Stimulated activated CD8-positive, alpha-beta memory T cell treated with anti-CD3 and anti-CD28 coated beads, Interleukin-15, amount 100 ng/mL, for 1 hour (primary cell): Measurements from ENCODE around the gene TCEAL5.
"Not testable (repeated sequence)": the region's sequence is repeated elsewhere in the genome, so short reads cannot be mapped to it uniquely, and the experiment has no call there.

ENCODE experiments used
- DNase-seq: peaks from one replicate; pipeline ENCODE4 v3.0.0-alpha.2; 2020; ENCODE audit warnings: low read depth

The TCEAL5 gene

GRCh38 chrX:103276581-103277002 is at the start of gene TCEAL5:
Gene TCEAL5 (minus strand): TSS chrX:103276750. CDS start chrX:103274563, 2,187 bp downstream.
- no peak for DNase-seq

GRCh38 chrX:103311399-103311780 is 34.8 kb upstream of the TCEAL5 start:
- no peak for DNase-seq

- DNase-seq: peak; percentile 62
Observed at GRCh38 chrX:103310555-103311398, 34.2 kb upstream of the TCEAL5 start, which contains the start of gene BEX2. Gene BEX2 (minus strand): TSS chrX:103310990. CDS start chrX:103309976, 1,014 bp downstream.

GRCh38 chrX:103309860-103310554 is 33.5 kb upstream of the TCEAL5 start:
- DNase-seq: no peak

- not testable (repeated sequence) for DNase-seq
Observed at GRCh38 chrX:103305666-103306065, 29.1 kb upstream of the TCEAL5 start.

- no peak for DNase-seq
Observed at GRCh38 chrX:103304705-103305104, 28.2 kb upstream of the TCEAL5 start.

GRCh38 chrX:103293118-103293517 is 16.6 kb upstream of the TCEAL5 start:
- no peak for DNase-seq

- DNase-seq: no peak
Observed at GRCh38 chrX:103279624-103280023, 3.1 kb upstream of the TCEAL5 start.

- no peak for DNase-seq
Observed at GRCh38 chrX:103275947-103276567, 493 bp downstream of the TCEAL5 start.

- no peak for DNase-seq
Observed at GRCh38 chrX:103274284-103274683, 2.3 kb downstream of the TCEAL5 start.

- no peak for DNase-seq
Observed at GRCh38 chrX:103258275-103258674, 18.3 kb downstream of the TCEAL5 start.

- DNase-seq: no peak
Observed at GRCh38 chrX:103256651-103257050, 19.9 kb downstream of the TCEAL5 start.

- peak; percentile 31 for DNase-seq
Observed at GRCh38 chrX:103254921-103255493, 21.5 kb downstream of the TCEAL5 start, which contains the start of gene TCEAL8. Gene TCEAL8 (minus strand): TSS chrX:103255155. CDS start chrX:103253979, 1,176 bp downstream.

GRCh38 chrX:103254171-103254824 is 22.3 kb downstream of the TCEAL5 start:
- DNase-seq: no peak

GRCh38 chrX:103253608-103254007 is 22.9 kb downstream of the TCEAL5 start:
- DNase-seq: no peak

GRCh38 chrX:103250977-103251376 is 25.6 kb downstream of the TCEAL5 start:
- no peak for DNase-seq

GRCh38 chrX:103249805-103250204 is 26.7 kb downstream of the TCEAL5 start:
- no peak for DNase-seq

- DNase-seq: no peak
Observed at GRCh38 chrX:103248553-103248952, 28.0 kb downstream of the TCEAL5 start.

GRCh38 chrX:103240155-103240554 is 36.4 kb downstream of the TCEAL5 start:
- no peak for DNase-seq

- DNase-seq: no peak
Observed at GRCh38 chrX:103236296-103236695, 40.3 kb downstream of the TCEAL5 start.

GRCh38 chrX:103235608-103236007 is 40.9 kb downstream of the TCEAL5 start:
- DNase-seq: not testable (repeated sequence)

GRCh38 chrX:103234869-103235268 is 41.7 kb downstream of the TCEAL5 start:
- DNase-seq: no peak
